OCI-LY1 (cell line): ENCODE results near the gene CD74.
A peak's percentile ranks its signal among the peaks of the same experiment; 100 is the strongest.

Experiments
- H2AFZ ChIP-seq: fragments of 200-600 bp; sonication (generic), shearing (Covaris generic); 2 replicates; pipeline ENCODE4 v1.6.0; 2014; ENCODE audit warnings: antibody characterized with exemption, mild to moderate bottlenecking, low read length
- H3F3A ChIP-seq: fragments of 200-600 bp; sonication (generic), shearing (Covaris generic); 2 replicates; pipeline ENCODE4 v1.6.0; 2014; ENCODE audit warnings: mild to moderate bottlenecking, antibody characterized with exemption, low read length, moderate library complexity; ENCODE audit not compliant: insufficient read depth
- H3K27ac ChIP-seq: fragments of 200-600 bp; sonication (generic); 2 replicates; pipeline ENCODE4 v1.5.1; 2014; ENCODE audit warnings: low read length, mixed run types, mild to moderate bottlenecking, low read depth; ENCODE audit not compliant: poor library complexity, severe bottlenecking
- H3K27me3 ChIP-seq: fragments of 200-600 bp; sonication (generic); 2 replicates; pipeline ENCODE4 v1.6.0; 2014; ENCODE audit warnings: antibody characterized with exemption, mild to moderate bottlenecking, low read length, moderate library complexity; ENCODE audit not compliant: insufficient read depth
- H3K36me3 ChIP-seq: fragments of 200-600 bp; sonication (generic); 2 replicates; pipeline ENCODE4 v1.6.1; 2014; ENCODE audit warnings: mild to moderate bottlenecking, antibody characterized with exemption, low read length, moderate library complexity, mixed read lengths; ENCODE audit not compliant: insufficient read depth
- H3K4me1 ChIP-seq: fragments of 200-600 bp; sonication (generic); 2 replicates; pipeline ENCODE4 v1.5.1; 2014; ENCODE audit warnings: mild to moderate bottlenecking, low read length, moderate library complexity; ENCODE audit not compliant: insufficient read depth, severe bottlenecking
- H3K4me2 ChIP-seq: fragments of 200-600 bp; sonication (generic), shearing (Covaris generic); 2 replicates; pipeline ENCODE4 v1.6.1; 2014; ENCODE audit warnings: low read length
- H3K4me3 ChIP-seq: fragments of 200-600 bp; sonication (generic); 2 replicates; pipeline ENCODE4 v1.5.1; 2014; ENCODE audit warnings: low read length, low read depth, mild to moderate bottlenecking, mixed read lengths; ENCODE audit not compliant: poor library complexity, severe bottlenecking
- H3K79me2 ChIP-seq: fragments of 200-600 bp; shearing (Covaris generic); 2 replicates; pipeline ENCODE4 v1.6.1; 2016; ENCODE audit warnings: mixed run types, low read length, mixed read lengths; ENCODE audit not compliant: insufficient read depth
- H3K9ac ChIP-seq: fragments of 200-600 bp; sonication (generic), shearing (Covaris generic); 2 replicates; pipeline ENCODE4 v1.6.1; 2014; ENCODE audit warnings: mild to moderate bottlenecking, low read length, mixed read lengths
- H3K9me2 ChIP-seq: fragments of 200-600 bp; sonication (generic), shearing (Covaris generic); 2 replicates; pipeline ENCODE4 v1.6.1; 2014; ENCODE audit warnings: low read depth, mild to moderate bottlenecking, low read length, mixed read lengths
- H3K9me3 ChIP-seq: fragments of 200-600 bp; shearing (Covaris generic); 2 replicates; pipeline ENCODE4 v1.6.1; 2014; ENCODE audit warnings: low read length, mixed read lengths
- H4K20me1 ChIP-seq: fragments of 200-600 bp; sonication (generic), shearing (Covaris generic); 2 replicates; pipeline ENCODE4 v1.6.0; 2016; ENCODE audit warnings: mild to moderate bottlenecking, low read length; ENCODE audit not compliant: insufficient read depth
- CTCF ChIP-seq: fragments of 200-600 bp; sonication (generic), shearing (Covaris generic); IDR thresholded peaks from 2 replicates; pipeline ENCODE4 v1.5.1; 2017; ENCODE audit warnings: mild to moderate bottlenecking, antibody characterized with exemption, low read length, moderate library complexity, mixed read lengths
- EZH2 ChIP-seq: fragments of 200-600 bp; sonication (generic), shearing (Covaris generic); IDR thresholded peaks from 2 replicates; pipeline ENCODE4 v1.8.0; 2017; ENCODE audit warnings: borderline replicate concordance, mixed run types, mild to moderate bottlenecking, antibody characterized with exemption, low read length, moderate library complexity, mixed read lengths

CD74 gene

GRCh38 chr5:150394912-150395687 is 17.6 kb downstream of the CD74 start:
- Histone ChIP-seq H3K4me3 (no peak overlapping the region), H3K36me3 (peaks cover 94% of the 10 kb centered on the region), H3K27me3 (no peaks in the 10 kb centered on the region), H3K9me3 (no peaks in the 10 kb centered on the region), H3K27ac (no peak overlapping the region), H3K9me2 (no peaks in the 10 kb centered on the region), H3K79me2 (no peaks in the 10 kb centered on the region), H3K4me1 (peaks cover 6% of the 10 kb centered on the region), H3K9ac (no peak overlapping the region), H2AFZ (no peak overlapping the region), H3F3A (no peaks in the 10 kb centered on the region), H4K20me1 (no peaks in the 10 kb centered on the region), H3K4me2 (no peak overlapping the region)
- TF ChIP-seq EZH2 (no peak), CTCF (peak; percentile 32; the same call in 1 of the 2 replicates)

- no peak overlapping the region for H2AFZ ChIP-seq
- no peaks in the 10 kb centered on the region for H4K20me1 ChIP-seq
- no peak overlapping the region for H3K4me3 ChIP-seq
- H3K9ac ChIP-seq, result no peak overlapping the region
- no peaks in the 10 kb centered on the region for H3K9me2 ChIP-seq
- no peaks in the 10 kb centered on the region for H3F3A ChIP-seq
- no peak overlapping the region for H3K4me2 ChIP-seq
- peaks cover 5% of the 10 kb centered on the region for H3K4me1 ChIP-seq
- H3K27me3 ChIP-seq, result no peaks in the 10 kb centered on the region
- H3K9me3 ChIP-seq, result no peaks in the 10 kb centered on the region
- no peak overlapping the region for H3K27ac ChIP-seq
- H3K36me3 ChIP-seq, result peaks cover 94% of the 10 kb centered on the region
- TF ChIP-seq CTCF (no peak), EZH2 (no peak)
- H3K79me2 ChIP-seq, result no peaks in the 10 kb centered on the region
These were observed 18.6 kb downstream of the CD74 start for GRCh38 chr5:150394131-150394530.

GRCh38 chr5:150393096-150393645 is 19.5 kb downstream of the CD74 start:
- Histone ChIP-seq H2AFZ (no peak overlapping the region), H3K27ac (no peak overlapping the region), H4K20me1 (no peaks in the 10 kb centered on the region), H3K36me3 (peaks cover 95% of the 10 kb centered on the region), H3K9me3 (no peaks in the 10 kb centered on the region), H3K79me2 (no peaks in the 10 kb centered on the region), H3F3A (no peaks in the 10 kb centered on the region), H3K4me1 (no peaks in the 10 kb centered on the region), H3K9me2 (no peaks in the 10 kb centered on the region), H3K4me3 (no peak overlapping the region), H3K27me3 (no peaks in the 10 kb centered on the region), H3K9ac (no peak overlapping the region), H3K4me2 (no peak overlapping the region)
- TF ChIP-seq CTCF (no peak), EZH2 (no peak)
